ENCODE data around the gene TPBGL.

DNA sequence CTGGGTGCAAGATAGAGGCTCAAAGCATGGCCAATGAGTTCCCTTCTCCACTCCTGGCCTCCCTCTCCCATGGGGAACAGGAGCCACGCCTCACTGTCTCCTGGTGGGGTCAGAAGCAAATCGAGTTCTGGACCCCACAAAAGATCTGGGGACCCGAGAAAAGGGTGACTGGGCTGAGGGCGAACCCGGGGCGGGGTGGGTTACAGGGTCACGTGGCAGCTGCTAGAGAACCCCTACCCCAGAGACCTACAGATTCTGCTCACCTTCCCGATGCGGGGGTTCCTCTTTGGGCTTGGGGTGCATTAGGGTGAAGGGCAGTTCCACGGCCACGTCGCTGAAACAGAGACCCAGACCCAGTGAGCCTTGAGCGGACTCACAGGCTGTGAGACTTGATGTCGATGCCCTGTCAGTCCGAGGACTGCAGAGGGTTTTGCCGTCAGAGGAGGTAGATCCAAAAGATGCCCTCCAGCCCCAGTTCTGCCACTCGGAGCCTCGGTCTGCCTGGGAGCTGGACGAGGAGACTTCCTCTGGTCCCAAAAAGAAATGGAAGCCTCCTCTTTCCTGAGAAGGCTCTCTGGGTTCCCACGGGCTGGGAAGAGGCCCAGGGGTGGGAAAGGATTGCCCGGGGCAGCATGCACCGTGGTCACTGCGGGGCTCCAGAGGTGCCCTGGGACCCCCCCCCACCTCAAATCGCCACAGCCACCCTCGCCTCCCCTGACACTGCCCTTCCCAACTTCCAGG is 28.2 kb downstream of the TPBGL start:
- TF ChIP-seq CTCF (conservative IDR thresholded peaks at IDR 0.05; ENCODE audit: low read depth in 2 of 2) = no peak
- no peak for TF ChIP-seq REST (IDR thresholded peaks at IDR 0.05; ENCODE audit: unreplicated experiment)
- no peak for TF ChIP-seq ZNF114 (CRISPR knock-in tag; IDR thresholded peaks at IDR 0.05)
- no peak for TF ChIP-seq POLR2AphosphoS5 (IDR thresholded peaks at IDR 0.05; ENCODE audit: low read depth)
- no peak for TF ChIP-seq EZH2phosphoT487 (IDR thresholded peaks at IDR 0.05; ENCODE audit: unreplicated experiment)
- no peak for TF ChIP-seq CREB1 (CRISPR knock-in tag; IDR thresholded peaks at IDR 0.05; ENCODE audit: low read depth)
- no peak for TF ChIP-seq EZH2 (IDR thresholded peaks at IDR 0.05; ENCODE audit: low read depth, unreplicated experiment)
- TF ChIP-seq STAT1 (IDR thresholded peaks at IDR 0.05; ENCODE audit: unreplicated experiment) = no peak
- no peak for TF ChIP-seq ZNF331 (CRISPR knock-in tag; IDR thresholded peaks at IDR 0.05; ENCODE audit: low read depth)
- TF ChIP-seq, protein P1, sequence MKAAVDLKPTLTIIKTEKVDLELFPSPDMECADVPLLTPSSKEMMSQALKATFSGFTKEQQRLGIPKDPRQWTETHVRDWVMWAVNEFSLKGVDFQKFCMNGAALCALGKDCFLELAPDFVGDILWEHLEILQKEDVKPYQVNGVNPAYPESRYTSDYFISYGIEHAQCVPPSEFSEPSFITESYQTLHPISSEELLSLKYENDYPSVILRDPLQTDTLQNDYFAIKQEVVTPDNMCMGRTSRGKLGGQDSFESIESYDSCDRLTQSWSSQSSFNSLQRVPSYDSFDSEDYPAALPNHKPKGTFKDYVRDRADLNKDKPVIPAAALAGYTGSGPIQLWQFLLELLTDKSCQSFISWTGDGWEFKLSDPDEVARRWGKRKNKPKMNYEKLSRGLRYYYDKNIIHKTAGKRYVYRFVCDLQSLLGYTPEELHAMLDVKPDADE (IDR thresholded peaks at IDR 0.05) = no peak
- no peak for TF ChIP-seq JUNB (IDR thresholded peaks at IDR 0.05; ENCODE audit: unreplicated experiment)
